Esophagus muscularis mucosa (tissue), 4 donors: ENCODE results near the gene TXNDC11.

Source experiments
- CTCF ChIP-seq, 3 experiments: fragments of 200-600 bp in 2 of 3; fragments of 450-650 bp in 1 of 3; sonication (generic) in 2 of 3; IDR thresholded peaks; one replicate each; pipeline ENCODE4 v1.5.1; 2017 to 2019; ENCODE audit warnings: antibody characterized with exemption in 3 of 3, mild to moderate bottlenecking in 2 of 3, moderate library complexity in 1 of 3
- EP300 ChIP-seq: sonication (generic); formaldehyde crosslinking; IDR thresholded peaks from one replicate; pipeline ENCODE4 v1.6.1; 2017; ENCODE audit warnings: antibody characterized with exemption
- POLR2A ChIP-seq: fragments of 450-650 bp; IDR thresholded peaks from one replicate; pipeline ENCODE4 v1.6.1; 2017; ENCODE audit warnings: antibody characterized with exemption, moderate library complexity, mild to moderate bottlenecking, low read depth
- POLR2AphosphoS5 ChIP-seq, 2 donors: sonication (generic); formaldehyde crosslinking; IDR thresholded peaks; one replicate each; pipeline ENCODE4 v1.6.1; 2017; ENCODE audit warnings: antibody characterized with exemption in 2 of 2

DNA sequence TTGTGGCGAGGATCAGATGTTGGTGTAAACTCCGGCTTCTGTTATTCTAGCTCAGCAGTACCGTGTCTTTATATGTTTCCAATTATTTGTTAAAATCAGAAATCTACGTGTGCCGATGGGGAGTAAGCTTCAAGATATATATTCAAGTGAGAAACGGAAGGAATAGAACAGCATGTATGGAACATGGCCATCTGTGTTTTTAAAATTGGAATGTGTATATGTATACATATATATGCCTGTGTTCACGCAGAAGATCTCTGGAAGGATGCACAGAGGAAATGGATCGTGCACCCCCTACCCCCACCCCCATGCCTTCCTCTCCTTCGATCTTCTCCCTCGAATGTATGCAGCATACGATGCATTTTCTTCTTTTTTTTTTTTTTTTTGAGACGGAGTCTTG, 82.1 kb downstream of the TXNDC11 start:
- TF ChIP-seq CTCF (IDR thresholded peaks at IDR 0.05) (no peak), POLR2AphosphoS5 (IDR thresholded peaks at IDR 0.05) (no peak), EP300 (no peak), POLR2A (no peak)
